Lower leg skin (tissue), 3 donors: ENCODE results near the gene CA12.

Experiments used
- CTCF ChIP-seq, 3 donors: fragments of 450-650 bp; IDR thresholded peaks; one replicate each; pipeline ENCODE4 v1.5.1; 2016; ENCODE audit warnings: antibody characterized with exemption in 3 of 3, mild to moderate bottlenecking in 3 of 3, moderate library complexity in 2 of 3
- POLR2A ChIP-seq, 2 donors: fragments of 450-650 bp; IDR thresholded peaks; one replicate each; pipeline ENCODE4 v1.6.1; 2016 to 2017; ENCODE audit warnings: antibody characterized with exemption in 2 of 2, mild to moderate bottlenecking in 1 of 2, moderate library complexity in 1 of 2

GRCh38 chr15:63308491-63308890, 73.2 kb downstream of the CA12 start:
- TF ChIP-seq CTCF (IDR thresholded peaks at IDR 0.05): no peak
- TF ChIP-seq POLR2A (IDR thresholded peaks at IDR 0.05): no peak
